Measurements from ENCODE around the gene LRRC4. TPM values are rescaled to one million over a fixed set of nuclear protein-coding genes. Genes with fewer than 3 reads are reported as not detected.

The LRRC4 gene
- total and polyA plus RNA-seq, 3 donors from 2014 or later = 10.2 to 17.0 (median 12.5) TPM

DNA sequence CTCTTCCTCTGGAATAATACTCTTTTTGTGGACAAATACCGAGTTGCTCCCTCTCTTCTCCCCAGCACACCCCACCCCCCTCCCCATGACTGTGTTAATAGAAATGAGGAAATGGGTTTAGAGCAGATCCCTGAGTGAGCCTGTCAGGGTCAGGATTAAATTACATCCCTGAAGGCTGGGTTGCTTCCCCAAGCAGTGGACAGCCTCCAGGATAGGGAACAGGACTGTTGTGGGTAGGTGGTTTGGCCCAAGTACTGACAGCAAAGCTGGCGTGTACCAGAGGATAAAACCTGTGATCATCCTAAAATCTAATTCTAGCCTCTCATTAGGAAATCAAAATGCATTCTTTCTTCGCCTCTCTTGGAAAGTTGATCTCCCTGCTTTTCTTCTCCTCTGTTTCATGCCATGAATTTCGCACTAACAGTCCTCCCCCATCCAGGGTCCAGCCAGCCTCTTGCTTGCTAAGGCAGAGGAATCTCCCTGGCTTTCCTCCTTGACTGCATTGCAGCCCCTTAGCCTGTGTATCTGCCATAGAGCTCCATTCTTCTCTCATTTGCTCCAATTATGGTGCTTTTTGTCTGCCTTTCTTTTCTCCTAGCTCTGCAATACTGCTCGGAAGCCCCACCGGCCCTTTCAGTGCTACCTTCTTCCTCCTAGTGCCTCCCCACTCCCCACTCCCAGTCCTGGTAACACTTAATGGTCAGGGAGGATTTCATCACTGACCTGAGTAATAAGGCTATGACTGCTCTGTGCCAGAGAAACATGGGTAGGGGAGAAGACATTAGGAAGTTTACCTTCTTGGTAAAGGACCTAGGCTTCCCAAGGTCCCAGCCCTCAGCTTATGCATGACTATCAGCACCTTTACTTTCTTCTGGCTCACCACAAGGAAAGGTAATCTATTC is 8.4 kb downstream of the LRRC4 start:
- Histone ChIP-seq H3K4me1 (peaks cover 7% of the 10 kb centered on the region), H3K9me3 (no peaks in the 10 kb centered on the region), H3K4me3 (no peak overlapping the region), H3K27ac (no peak overlapping the region), H3K27me3 (no peaks in the 10 kb centered on the region), H3K36me3 (ENCODE audit: low read depth, missing control alignments) (no peaks in the 10 kb centered on the region)
- TF ChIP-seq POLR2A (IDR thresholded peaks at IDR 0.05) (no peak), CTCF (IDR thresholded peaks at IDR 0.05) (no peak)
- no peak for DNase-seq
- intact Hi-C loops (cut with DNase I; ENCODE audit: low total_unique reads) = no loop called here
- WGBS, 2 donors = 86 to 87% methylated on average over 6 of the region's 6 CpGs

DNA sequence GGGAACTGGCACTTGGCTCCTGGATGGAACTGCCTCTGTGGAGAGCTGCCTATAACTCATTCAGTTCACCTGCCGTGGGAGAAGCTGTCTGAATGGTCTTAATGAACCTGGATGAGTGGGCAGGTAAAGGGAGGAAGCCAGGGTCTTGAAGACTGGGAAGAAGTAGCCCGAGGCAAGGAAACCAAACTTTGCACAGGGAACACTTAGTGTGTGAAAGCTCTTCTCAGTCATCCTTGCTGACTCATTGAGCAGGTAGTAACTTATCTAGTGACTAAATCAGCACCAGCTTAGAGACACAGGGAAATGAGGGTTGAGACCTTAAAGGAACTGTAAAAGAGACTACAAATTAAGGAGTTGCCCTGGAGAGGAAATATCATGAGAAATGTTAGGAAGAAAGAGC is 9.9 kb downstream of the LRRC4 start:
- peaks cover 1% of the 10 kb centered on the region for H3K4me1 ChIP-seq
- H3K4me3 ChIP-seq = no peak overlapping the region
- no peaks in the 10 kb centered on the region for H3K36me3 ChIP-seq (ENCODE audit: low read depth, missing control alignments)
- H3K9me3 ChIP-seq = no peaks in the 10 kb centered on the region
- intact Hi-C loops (cut with DNase I; ENCODE audit: low total_unique reads) = no loop called here
- no peak overlapping the region for H3K27ac ChIP-seq
- no peak for TF ChIP-seq CTCF (IDR thresholded peaks at IDR 0.05)
- WGBS, 2 donors = 87 to 100% methylated on average over 2 of the region's 2 CpGs
- no peak for DNase-seq
- no peaks in the 10 kb centered on the region for H3K27me3 ChIP-seq

DNA sequence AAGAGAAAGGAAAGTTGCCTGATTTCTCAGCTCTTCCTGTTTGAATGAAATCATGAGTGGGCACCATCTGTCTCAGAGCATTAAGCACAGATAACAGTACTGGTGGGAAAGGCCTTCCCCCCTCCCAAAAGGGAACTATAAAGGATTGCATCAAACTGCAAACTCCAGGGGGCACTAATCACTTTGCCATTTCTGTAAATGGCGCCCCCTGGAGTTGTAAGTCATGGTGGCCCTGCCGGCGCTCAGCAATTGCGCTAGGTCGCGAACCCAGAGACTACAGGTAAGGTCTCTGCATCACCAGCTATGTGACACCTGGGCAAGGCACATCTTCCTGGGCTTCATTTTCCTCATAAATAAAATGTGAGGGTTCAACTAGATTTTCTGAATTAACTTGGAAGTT is 11.1 kb downstream of the LRRC4 start:
- Histone ChIP-seq H3K27me3 (no peaks in the 10 kb centered on the region), H3K9me3 (no peaks in the 10 kb centered on the region), H3K36me3 (ENCODE audit: low read depth, missing control alignments) (no peaks in the 10 kb centered on the region), H3K4me3 (no peak overlapping the region), H3K27ac (no peak overlapping the region), H3K4me1 (no peaks in the 10 kb centered on the region)
- no peak for DNase-seq
- WGBS, 2 donors = 91 to 95% methylated on average over 5 to 6 of the region's 6 CpGs
- TF ChIP-seq CTCF (IDR thresholded peaks at IDR 0.05) (peak in 1 of 3 experiments; percentile 16), POLR2A (IDR thresholded peaks at IDR 0.05) (no peak)
- intact Hi-C loops (cut with DNase I; ENCODE audit: low total_unique reads) = no loop called here

GRCh38 chr7:128019288-128019687 is 11.9 kb downstream of the LRRC4 start:
- Histone ChIP-seq H3K27ac (no peak overlapping the region), H3K4me3 (no peak overlapping the region), H3K36me3 (ENCODE audit: low read depth, missing control alignments) (no peaks in the 10 kb centered on the region), H3K4me1 (no peaks in the 10 kb centered on the region), H3K9me3 (no peaks in the 10 kb centered on the region), H3K27me3 (no peaks in the 10 kb centered on the region)
- no peak for DNase-seq
- TF ChIP-seq CTCF (IDR thresholded peaks at IDR 0.05) = no peak
- no peak for TF ChIP-seq POLR2A (IDR thresholded peaks at IDR 0.05)
- intact Hi-C loops (cut with DNase I; ENCODE audit: low total_unique reads) = no loop called here
- 86 to 93% methylated on average over 3 of the region's 3 CpGs for WGBS, 2 donors

Measured in testis (tissue), 3 donors.